Fibroblast of skin of back (primary cell): ENCODE results near the gene PRAMEF2. TPM values are rescaled to one million over a fixed set of nuclear protein-coding genes. Genes with fewer than 3 reads are reported as not detected.
A peak's percentile ranks its signal among the peaks of the same experiment; 100 is the strongest.
"Not testable (repeated sequence)": the region's sequence is repeated elsewhere in the genome, so short reads cannot be mapped to it uniquely, and the experiment has no call there.

Experiments used
- DNase-seq: peaks from one replicate; pipeline ENCODE4 v3.0.0-alpha.2; 2013
- polyA plus RNA-seq, 2 experiments: library from polyadenylated mRNA; unstranded; fragments of 120-200 nt; gene quantifications; one replicate each; pipeline ENCODE4 v1.2.1, GENCODE V29; 2013; ENCODE audit not compliant: insufficient read length in 2 of 2

The PRAMEF2 gene, protein sequence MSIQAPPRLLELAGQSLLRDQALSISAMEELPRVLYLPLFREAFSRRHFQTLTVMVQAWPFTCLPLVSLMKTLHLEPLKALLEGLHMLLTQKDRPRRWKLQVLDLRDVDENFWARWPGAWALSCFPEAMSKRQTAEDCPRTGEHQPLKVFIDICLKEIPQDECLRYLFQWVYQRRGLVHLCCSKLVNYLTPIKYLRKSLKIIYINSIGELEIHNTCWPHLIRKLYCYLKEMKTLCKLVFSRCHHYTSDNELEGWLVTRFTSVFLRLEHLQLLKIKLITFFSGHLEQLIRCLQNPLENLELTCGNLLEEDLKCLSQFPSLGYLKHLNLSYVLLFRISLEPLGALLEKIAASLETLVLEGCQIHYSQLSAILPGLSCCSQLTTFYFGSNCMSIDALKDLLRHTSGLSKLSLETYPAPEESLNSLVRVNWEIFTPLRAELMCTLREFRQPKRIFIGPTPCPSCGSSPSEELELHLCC
- not detected for polyA plus RNA-seq (2013, experiment 1 of 2; ENCODE audit: insufficient read length)
- not detected for polyA plus RNA-seq (2013, experiment 2 of 2; ENCODE audit: insufficient read length)

GRCh38 chr1:12856786-12857185, at the start of gene PRAMEF2:
TSS of gene PRAMEF2 (plus strand) at chr1:12857086. CDS start at chr1:12859010, 1,924 bp downstream.
- DNase-seq, result not testable (repeated sequence)

DNA sequence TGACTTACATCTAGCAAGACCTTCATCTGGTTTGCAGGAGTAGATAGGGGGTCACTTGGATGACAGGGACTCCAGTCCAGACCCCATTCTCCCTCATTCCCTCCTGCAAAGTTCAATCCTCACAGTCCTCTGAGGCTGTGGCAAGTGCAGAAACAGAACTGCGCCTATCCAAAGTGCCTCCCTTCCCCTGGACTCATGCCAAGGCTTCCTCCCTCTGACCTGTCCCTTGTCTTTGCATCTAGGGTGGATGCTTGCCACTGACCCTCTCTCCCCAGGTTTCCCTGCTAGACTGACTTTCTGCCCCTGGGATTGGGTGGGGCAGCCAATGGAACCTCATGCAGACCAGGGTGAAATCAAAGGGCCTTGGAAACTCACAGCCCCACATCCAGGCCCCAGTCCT, 47.0 kb upstream of the PRAMEF2 start:
- no peak for DNase-seq

GRCh38 chr1:12810691-12811408, 46.0 kb upstream of the PRAMEF2 start:
- DNase-seq, result peak; percentile 27

GRCh38 chr1:12811409-12811784, 45.5 kb upstream of the PRAMEF2 start:
- no peak for DNase-seq

DNA sequence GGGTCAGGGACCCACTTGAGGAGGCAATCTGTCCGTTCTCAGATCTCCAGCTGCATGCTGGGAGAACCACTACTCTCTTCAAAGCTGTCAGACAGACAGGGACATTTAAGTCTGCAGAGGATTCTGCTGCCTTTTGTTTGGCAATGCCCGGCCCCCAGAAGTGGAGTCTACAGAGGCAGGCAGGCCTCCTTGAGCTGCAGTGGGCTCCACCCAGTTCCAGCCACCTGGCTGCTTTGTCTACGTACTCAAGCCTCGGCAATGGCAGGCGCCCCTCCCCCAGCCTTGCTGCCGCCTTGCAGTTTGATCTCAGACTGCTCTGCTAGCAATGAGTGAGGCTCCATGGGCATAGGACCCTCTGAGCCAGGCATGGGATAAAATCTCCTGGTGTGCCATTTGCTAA, 37.8 kb upstream of the PRAMEF2 start:
- DNase-seq, result not testable (repeated sequence)

- not testable (repeated sequence) for DNase-seq
These were observed 25.6 kb upstream of the PRAMEF2 start, which contains the start of gene PRAMEF11 for GRCh38 chr1:12831310-12831709. TSS of gene PRAMEF11 (minus strand) at chr1:12831410. CDS start at chr1:12828789, 2,621 bp downstream.

GRCh38 chr1:12833251-12833650, 23.6 kb upstream of the PRAMEF2 start:
- DNase-seq, result not testable (repeated sequence)

GRCh38 chr1:12848620-12849019, 8.3 kb upstream of the PRAMEF2 start, which contains the start of gene HNRNPCL1:
TSS of gene HNRNPCL1 (minus strand) at chr1:12848720. CDS start at chr1:12848289, 431 bp downstream.
- not testable (repeated sequence) for DNase-seq

GRCh38 chr1:12851779-12852178, 5.1 kb upstream of the PRAMEF2 start:
- peak; percentile 5 for DNase-seq

DNA sequence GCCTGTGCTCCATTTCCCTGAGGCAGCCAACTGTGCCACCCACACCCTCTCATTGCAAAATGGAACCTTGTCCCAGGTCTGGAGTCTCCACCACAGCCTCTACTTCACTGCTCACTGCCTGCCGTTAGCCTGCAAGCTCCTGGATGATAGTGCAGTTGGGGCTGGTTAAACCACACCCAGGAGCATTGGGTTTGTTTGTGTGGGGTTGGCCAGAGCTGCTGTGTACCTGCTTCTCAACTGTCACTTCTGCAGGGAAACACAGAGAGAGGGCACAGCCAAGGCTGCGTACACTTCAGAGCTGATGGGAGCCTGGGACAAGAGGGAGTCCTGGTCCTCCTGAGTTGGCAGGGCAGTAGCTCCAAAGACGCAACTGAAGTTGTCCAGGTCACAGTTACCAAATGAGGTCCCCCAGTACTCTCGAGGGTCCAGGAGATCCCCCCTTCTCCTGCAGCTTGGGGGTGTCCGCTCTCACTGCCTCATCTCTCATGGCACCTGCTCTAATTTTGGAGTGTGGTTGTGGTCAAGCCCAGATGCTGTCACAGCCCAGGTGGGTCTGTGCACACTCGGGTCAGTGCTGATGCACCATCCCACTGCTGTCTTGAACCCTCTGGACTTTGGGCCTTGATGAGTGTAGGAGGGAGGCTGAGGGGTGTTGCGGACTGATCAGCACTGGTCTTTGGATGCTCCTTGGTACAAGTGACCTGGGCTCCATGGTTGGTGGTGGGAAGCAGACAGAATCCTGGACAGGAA, 6.4 kb downstream of the PRAMEF2 start:
- DNase-seq, result not testable (repeated sequence)

DNA sequence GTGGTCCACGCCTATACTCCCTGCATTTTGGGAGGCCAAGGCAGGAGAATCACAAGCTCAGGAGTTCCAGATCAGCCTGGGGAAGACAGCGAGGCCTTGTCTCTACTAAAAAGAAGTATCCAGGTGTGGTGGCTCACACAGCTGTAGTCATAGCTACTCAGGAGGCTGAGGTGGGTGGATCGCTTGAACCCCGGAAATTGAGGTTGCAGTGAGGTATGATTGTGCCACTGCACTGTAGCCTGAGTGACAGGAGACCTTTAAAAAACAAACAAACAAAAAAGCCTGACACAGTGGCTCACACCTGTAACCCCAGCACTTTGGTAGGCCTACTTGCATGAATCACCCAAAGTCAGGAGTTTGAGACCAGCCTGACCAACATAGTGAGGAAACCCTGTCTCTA, 21.6 kb downstream of the PRAMEF2 start:
- DNase-seq, result not testable (repeated sequence)

GRCh38 chr1:12886101-12886500, 29.2 kb downstream of the PRAMEF2 start, which contains the start of gene PRAMEF4:
TSS of gene PRAMEF4 (minus strand) at chr1:12886201. CDS start at chr1:12883394, 2,807 bp downstream.
- DNase-seq, result not testable (repeated sequence)

DNA sequence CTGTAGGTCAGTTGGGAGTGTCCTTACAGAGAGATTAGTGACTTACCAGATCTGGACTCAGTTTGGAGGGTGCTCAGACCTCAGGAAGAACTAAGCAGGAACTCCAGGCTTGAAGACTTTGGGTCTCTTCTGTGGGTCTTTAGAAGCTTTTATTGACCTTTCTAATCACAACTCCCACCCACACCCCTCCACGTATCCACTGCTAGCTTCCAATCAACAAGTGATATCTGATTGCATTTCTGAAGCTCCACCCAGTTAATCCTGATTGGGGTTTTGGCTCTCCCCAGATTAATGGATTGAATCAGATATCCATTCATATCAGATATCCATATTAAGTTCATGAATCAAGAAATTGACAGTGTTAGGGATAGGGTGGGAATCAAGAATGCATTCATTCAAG, 41.3 kb downstream of the PRAMEF2 start, which contains the start of gene PRAMEF10:
PRAMEF10 (minus strand) TSS at position 101 of the 400 bp plus-strand sequence. CDS start 2,423 bp downstream, outside the sequence.
- not testable (repeated sequence) for DNase-seq

DNA sequence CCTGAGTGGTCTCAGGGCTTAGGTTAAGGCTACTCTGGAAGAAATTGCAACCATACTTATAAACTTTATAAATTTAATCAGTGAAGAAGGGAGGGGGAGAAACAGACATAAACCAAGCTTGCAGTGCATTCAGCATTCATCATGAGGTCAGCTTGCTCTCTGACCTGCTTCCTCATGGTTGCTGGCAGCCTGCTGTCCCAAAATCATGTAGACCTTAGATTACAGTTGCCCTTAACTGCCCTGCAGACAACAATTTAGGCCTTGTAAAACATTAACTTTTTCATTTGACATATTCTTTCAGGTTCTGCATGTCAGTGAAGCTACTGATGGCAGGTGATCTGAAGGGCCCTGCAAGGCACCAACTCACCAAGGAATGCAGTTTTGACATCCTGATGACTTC, 42.3 kb downstream of the PRAMEF2 start:
- DNase-seq, result not testable (repeated sequence)

GRCh38 chr1:12903793-12904572, 47.1 kb downstream of the PRAMEF2 start:
- DNase-seq, result not testable (repeated sequence)
